GM19099 (cell line): Measurements from ENCODE around the gene PLIN1.

Source experiments
- POLR2A ChIP-seq: IDR thresholded peaks from 3 replicates; pipeline ENCODE4 v1.6.1; 2011; ENCODE audit warnings: low read depth; ENCODE audit not compliant: insufficient read length; ENCODE audit errors: extremely low read depth

Gene PLIN1

DNA sequence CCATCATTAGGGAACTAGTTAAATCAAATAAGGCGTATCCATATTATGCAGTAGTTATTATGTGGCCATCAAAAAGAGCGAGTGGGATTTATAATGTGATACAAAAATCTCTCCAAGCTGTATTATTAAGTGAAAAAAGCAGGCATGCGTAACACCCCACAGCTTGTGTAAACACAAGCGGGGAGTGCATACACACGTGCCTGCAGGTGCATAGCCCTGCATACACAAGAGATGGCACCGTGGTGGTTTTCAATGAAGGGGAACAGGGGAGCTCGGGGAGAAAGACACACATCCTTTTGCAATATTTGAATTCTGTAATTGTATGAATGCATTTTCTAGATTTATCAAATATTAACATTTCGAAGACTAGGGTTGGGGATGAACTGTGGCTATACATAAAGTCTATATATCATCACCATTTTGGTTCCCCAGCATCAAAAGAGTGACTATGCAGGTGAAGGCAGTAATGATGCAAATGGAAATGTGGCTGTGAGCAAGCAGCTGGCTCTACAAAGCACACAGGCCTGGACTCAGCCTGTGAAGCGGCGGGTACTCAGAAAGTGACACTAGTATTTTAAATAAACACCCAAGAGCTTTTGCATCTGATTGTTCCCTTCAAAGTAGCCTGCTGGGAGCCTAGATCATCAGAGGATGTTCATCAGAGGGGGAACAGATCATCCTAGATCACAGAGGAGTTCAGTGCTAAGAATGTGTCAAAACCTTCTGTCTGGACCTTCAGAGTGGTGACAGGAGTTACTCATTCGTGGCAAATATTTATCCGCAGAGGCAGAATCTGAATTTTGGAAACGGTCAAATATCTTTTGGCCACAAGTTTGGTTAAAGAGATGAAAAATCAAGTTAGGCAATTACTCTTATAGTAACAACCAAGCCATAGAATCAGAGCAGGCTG lies 14.5 kb downstream of the PLIN1 start:
- TF ChIP-seq POLR2A, result no peak

DNA sequence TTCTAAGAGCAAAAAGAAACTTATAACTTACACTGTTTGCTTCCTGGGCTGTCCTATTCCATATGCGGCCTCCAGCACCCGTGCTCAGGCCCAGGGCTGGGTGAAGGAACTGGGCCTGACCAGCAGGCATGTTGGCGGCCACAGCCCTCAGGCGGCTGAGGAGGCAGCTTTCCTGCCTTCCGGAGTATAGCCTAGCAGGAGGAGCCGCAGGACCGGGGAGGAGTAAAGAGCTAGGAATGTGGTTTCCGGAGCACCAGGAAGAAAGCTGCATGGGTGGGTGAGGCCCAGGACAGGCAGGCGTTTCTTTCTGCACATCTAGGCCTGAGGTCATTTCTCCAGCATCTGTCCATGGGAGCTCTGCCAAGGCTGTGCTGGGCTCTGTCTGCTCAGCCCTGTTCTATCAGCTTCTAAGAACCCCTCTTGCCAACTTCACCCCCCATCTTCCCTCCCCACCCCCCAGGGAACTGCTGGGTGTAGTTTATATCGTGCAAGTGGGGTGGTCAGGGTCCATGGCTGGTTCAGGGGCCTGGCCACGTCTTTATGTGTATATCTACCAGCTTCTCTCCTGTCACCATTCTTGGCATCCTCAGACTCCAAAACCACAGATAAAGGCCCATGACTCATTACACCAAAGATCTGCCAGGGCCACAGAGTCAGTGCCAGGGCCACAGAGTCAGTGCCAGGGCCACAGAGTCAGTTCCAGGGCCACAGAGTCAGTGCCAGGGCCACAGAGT lies 16.1 kb downstream of the PLIN1 start:
- TF ChIP-seq POLR2A, result no peak

DNA sequence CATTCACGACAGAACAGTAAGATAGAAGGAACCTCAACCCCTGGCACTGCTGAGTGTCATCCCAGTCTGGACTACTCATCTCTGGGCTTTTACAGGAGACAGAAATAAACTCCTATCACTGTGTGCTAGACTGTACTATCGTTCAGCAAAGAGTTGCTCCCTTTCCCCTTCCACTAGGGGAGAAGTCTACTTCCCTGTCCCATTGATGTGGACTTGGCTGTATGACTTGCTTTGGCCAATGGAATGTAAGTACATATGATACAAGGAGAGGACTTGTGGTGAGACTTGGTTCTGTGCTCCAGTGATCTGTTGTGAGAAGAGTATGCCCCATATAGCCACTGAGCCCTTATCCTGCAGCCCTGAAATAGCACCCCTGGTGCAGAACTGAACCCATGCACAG lies 18.6 kb downstream of the PLIN1 start:
- TF ChIP-seq POLR2A, result no peak

DNA sequence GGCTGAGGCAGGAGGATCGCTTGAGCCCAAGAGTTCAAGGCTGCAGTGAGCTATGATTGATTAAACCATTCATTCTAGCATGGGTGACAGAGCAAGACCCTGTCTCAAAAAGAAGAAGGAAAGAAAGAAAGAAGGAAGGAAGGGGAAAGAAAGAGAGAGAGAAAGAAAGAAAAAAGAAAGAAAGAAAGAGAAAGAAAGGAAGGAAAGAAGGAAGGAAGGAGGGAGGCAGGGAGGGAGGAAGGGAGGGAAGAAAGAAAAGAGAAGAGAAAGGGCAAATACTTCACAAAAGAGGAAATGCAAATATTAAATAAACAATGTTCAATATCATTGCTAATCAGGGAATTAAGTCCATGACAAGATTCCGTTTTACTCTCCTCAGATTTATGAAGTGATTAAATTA lies 19.9 kb downstream of the PLIN1 start:
- TF ChIP-seq POLR2A, result no peak

DNA sequence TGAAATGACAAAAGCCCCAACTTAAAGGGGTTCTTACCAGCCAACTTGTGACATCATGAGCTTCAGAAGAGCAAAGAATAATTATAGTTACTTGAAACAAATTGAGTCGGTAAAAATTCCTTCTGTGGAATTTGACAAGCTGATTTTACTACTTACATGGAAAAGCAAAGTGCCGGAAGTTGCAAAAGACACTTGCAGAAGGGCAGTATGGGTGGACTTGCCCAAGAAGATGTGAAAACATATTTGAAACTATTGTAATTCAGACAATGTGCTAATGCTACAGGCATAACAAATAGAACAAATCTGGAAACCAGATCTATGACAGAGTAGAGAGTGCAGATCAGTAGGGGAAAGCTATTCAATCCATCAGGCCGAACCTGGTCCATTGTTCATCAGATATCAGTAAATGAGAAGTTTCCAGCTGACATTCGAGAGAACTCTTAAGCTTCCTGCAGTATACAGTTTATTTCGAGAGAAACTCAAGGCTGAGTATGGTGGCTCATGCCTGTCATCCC lies 21.4 kb downstream of the PLIN1 start:
- no peak for TF ChIP-seq POLR2A

DNA sequence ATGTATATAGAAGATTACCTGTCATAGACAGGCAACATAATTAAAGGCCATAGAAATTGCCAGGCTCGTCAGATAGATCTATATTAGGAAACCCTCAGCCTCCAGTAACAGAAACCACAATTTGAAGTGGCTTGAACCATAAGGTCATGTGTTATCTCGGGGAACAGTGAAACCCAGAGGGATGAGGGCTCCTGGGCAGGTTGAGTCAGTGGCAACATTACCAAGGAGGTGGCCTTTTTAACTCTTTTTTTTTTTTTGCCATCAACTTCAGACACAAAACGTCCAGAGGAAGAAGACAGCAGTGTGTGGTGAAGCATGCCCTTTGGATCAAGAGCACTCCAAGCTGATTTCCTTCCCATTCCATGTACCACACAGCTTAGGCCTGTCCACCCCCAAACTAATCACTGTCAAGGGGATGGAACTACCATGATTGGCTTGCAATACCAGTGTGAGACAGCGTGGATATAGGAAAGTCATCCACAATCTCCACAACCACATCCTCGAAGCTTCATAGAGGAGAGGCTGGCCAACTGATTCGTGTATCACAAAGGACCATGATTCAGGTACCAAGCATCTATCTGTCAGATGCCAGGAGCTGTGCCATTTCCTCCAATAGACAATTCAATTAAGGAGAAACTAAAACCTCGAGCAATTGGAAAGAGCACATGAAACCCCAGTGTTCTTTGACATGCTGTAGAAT lies 22.9 kb downstream of the PLIN1 start:
- TF ChIP-seq POLR2A, result no peak

DNA sequence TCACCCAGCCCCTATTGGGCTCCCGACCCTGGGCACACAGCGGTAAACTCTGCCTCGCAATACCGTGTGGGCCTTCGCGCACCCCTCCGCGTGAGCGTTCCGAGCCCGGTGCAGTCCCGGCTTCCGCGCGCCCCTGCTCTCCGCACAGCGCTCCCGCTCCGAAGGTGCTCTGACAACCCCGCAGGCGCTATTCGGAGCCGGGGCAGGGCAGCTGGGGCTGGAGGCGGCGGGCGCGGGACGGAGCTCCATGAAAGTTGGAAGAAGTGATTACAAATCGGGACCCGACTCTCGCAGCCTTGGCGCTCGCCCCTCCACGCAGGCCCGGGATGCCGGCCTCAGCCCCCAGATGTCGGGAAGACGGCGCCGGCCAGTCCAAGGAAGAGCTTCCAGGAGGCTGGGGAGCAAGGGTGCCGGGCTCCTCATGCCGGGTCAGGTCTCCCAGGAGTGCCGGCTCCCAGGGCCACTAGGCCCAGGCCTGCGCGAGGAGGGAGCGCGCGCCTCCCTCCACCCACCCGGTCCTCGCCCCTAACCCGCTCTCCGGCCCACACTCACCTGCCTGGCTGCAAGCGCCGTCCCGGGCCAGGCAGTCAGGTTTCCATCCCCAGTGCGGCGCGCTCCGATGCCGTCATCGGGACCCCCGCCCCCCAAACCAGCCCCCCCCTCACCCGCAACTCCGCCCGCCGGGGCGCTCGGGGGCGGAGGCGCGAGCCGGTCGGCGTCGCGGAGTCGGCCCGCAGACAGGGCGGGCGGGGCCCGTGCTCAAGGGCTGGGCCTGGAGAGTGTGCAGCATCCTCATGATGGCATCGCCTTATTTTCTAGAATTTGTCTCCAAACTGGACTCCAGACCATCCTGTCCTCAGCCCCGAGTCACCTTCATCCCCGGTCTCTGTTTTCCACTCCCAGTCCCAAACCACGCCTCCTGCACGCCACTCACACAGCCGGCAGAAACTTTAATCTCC lies 24.0 kb downstream of the PLIN1 start, which contains the start of gene KIF7:
Gene KIF7 (minus strand): TSS at position 621 of the 959 bp plus-strand sequence. CDS start 2,537 bp downstream, outside the sequence.
- no peak for TF ChIP-seq POLR2A

DNA sequence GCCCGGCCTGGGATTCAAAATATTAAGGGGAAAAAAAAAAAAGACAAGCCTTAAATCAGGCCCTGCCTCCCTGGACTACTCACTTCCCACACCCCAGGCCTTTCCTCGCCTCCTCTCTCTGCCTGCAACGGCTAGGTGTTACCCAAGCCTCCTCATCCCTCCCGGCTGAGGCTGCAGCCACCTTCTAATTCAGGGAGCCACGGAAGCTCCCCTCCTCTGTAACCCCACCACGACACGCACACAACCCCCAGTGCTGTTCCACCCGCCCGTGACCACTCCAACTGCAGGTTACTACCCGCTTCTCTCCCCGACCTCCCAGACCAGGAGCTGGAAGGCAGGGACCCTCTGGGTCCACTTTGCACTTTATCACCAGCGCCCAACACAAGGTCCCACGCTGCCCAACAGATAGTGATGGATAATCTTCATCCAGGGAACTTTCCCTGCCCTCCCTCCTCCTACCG lies 24.8 kb downstream of the PLIN1 start:
- no peak for TF ChIP-seq POLR2A

DNA sequence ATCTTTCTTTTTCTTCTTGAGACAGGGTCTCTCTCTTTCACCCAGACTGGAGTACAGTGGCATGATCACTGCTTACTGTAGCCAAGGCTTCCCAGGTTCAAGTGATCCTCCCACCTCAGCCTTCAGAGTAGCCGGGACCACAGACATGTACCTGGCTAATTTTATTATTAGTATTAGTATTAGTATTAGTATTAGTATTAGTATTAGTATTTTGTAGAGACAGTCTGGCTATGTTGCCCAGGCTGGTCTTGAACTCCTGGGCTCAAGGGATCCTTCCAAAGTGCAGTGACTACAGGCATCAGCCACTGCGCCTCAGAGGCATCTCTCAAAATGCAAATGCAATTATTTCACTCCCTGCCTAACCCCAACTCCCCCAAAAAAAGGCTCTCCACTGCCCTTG lies 25.6 kb downstream of the PLIN1 start:
- no peak for TF ChIP-seq POLR2A

DNA sequence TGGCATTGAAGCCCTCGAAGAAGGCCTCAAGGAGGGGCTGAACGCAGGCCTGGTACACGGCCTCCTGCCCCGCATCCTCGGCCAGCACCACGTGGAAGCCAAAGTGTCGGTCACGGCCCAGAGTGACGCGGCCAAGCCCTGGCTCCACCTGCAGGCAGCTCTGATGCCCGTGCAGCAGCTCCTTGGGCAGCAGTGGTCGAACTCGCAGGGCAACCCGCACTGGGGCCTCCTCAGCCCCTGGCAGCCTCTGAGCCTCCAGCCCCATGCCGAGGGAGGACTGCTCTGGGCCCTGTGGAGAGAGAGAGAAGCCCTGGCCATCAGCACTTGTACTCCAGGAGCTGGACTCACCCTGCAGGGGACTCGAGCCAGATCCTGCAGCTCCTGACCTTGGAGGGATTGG lies 26.5 kb downstream of the PLIN1 start:
- TF ChIP-seq POLR2A, result no peak

DNA sequence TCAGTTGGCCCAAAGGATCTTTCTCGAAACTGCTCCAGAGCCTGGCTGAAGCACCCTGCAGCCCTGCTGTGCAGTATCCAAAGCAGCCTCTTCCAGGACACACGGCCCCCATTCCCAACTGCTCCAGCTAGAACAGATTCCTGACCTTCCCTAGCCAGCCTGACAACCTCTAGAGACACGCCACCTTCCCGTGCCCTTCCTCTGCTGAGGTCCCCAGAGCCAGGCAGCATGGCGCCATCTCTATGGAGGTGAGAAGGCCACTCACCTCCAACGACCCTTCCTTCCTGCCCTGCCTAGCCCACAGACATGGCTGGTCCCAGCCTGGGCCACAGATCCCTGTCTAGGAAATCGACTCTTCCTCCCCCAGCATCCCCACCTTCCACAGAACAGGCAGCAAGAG lies 27.0 kb downstream of the PLIN1 start:
- TF ChIP-seq POLR2A, result no peak

DNA sequence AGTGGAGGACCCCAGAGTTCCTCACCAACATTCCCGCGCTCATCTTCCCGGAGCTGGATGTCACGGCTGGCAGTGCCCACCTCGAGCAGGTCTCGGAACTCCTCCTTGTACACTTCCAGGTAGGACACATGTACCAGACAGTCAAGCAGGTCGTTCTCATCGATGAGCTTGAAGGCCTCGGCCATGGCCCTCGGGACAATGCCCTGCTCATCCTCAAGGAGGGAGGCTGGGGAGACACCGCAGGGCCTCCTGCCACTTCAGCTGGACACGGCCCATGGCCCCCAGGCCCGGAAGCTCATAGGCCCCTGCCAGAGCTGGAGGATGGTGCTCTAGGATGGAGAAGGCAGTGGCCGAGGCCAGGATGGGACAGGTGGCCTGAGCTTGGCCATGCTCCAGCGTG lies 29.5 kb downstream of the PLIN1 start:
- no peak for TF ChIP-seq POLR2A

DNA sequence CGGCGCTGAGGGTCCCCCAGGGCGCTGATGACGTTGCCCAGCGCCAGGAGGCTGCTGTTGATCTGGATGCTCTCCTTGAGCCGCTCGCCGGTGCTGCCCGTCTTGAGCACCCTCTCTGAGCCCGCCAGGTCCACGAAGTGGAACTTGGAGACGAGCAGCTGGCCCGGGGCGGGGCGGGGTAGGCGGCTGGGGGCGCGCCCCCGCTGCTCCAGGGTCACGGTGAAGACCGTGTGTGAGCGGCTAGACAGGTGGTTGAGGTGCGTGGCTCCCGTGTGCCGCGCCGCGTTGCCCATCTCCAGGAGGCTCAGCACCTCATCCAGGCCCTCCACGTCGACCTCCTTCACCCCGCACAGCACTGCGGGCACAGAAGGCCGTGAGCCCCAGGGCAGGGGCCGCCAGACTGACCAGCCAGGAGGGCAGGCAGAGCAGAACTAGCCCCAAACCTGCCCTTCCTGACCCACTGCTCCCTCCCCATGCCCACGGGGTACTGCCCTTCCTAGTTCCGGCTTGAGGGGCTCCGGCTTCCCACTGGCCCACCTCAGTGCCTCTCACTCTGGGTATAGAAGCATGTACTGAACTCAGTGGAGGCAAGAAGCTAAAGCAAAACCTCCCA lies 30.0 kb downstream of the PLIN1 start:
- no peak for TF ChIP-seq POLR2A
